MM.1S (cell line): ENCODE data around the gene RPRD2.

Experiments
- CTCF ChIP-seq: fragments of 300-600 bp; sonication (generic); IDR thresholded peaks from 2 replicates; pipeline ENCODE4 v1.5.1; 2016; ENCODE audit warnings: antibody characterized with exemption, low read length, mixed read lengths
- EZH2 ChIP-seq: fragments of 300-600 bp; sonication (generic); optimal IDR thresholded peaks from 2 replicates; pipeline ENCODE3; 2017; ENCODE audit warnings: low read depth, mild to moderate bottlenecking, antibody characterized with exemption, low read length, mixed read lengths
- EZH2phosphoT487 ChIP-seq: fragments of 300-600 bp; sonication (generic); IDR thresholded peaks from 2 replicates; pipeline ENCODE4 v1.6.1; 2018; ENCODE audit warnings: antibody characterized with exemption, low read length

- TF ChIP-seq CTCF (no peak), EZH2phosphoT487 (no peak), EZH2 (no peak)
Observed at GRCh38 chr1:150472601-150473200, 108.8 kb downstream of the RPRD2 start.
